Panc1 (cell line): ENCODE data around the gene LEPROT. TPM values are rescaled to one million over a fixed set of nuclear protein-coding genes. Genes with fewer than 3 reads are reported as not detected.

Source experiments
- ATAC-seq: fragments of 200-7000 bp; cut with Tn5 transposase; 2 replicates; pipeline ENCODE4 v1.9.1; 2020; ENCODE audit warnings: mild to moderate bottlenecking, moderate library complexity
- BruUV-seq: library from RNA; stranded (reverse); fragments of 400-500 nt; replicated peaks from 2 replicates; lab custom pipeline; 2021; lab: Mats Ljungman, UMichigan
- CTCF ChIA-PET: fragments of 300-600 bp; sonication (Branson Sonifier 250); formaldehyde crosslinking; loops from one replicate; lab custom pipeline; 2022; ENCODE audit warnings: antibody characterized with exemption; lab: Charles Lee
- POLR2A ChIA-PET: fragments of 300-600 bp; sonication (Branson Sonifier 250); formaldehyde crosslinking; loops from one replicate; lab custom pipeline; 2022; ENCODE audit warnings: antibody characterized with exemption; lab: Charles Lee
- DNase-seq: peaks from one replicate; pipeline ENCODE4 v3.0.0-alpha.2; 2010; ENCODE audit warnings: low read depth, low spot score
- H3K27ac ChIP-seq: 2 replicates; pipeline ENCODE4 v1.5.1; 2011; ENCODE audit warnings: mild to moderate bottlenecking, low read length, inconsistent platforms
- H3K27me3 ChIP-seq: fragments of 200-500 bp; sonication (Bioruptor generic); 2 replicates; pipeline ENCODE4 v1.6.0; 2014; ENCODE audit warnings: low read length, inconsistent platforms; ENCODE audit not compliant: control insufficient read depth, insufficient read depth
- H3K36me3 ChIP-seq: fragments of 200-500 bp; sonication (Bioruptor generic); 2 replicates; pipeline ENCODE4 v1.5.1; 2014; ENCODE audit warnings: inconsistent platforms, mild to moderate bottlenecking, low read length, moderate library complexity; ENCODE audit not compliant: control insufficient read depth, insufficient read depth
- H3K4me1 ChIP-seq: 2 replicates; pipeline ENCODE4 v1.5.1; 2011; ENCODE audit warnings: inconsistent platforms, mild to moderate bottlenecking, low read length, moderate library complexity; ENCODE audit not compliant: control insufficient read depth, insufficient read depth
- H3K4me3 ChIP-seq, 2 experiments: 2 replicates each; pipeline ENCODE4 v1.5.1; 2011 to 2012; ENCODE audit warnings: low read depth in 2 of 2, low read length in 2 of 2, mild to moderate bottlenecking in 2 of 2, inconsistent platforms in 1 of 2, moderate library complexity in 1 of 2
- H3K9me3 ChIP-seq: fragments of 200-500 bp; sonication (Bioruptor generic); 2 replicates; pipeline ENCODE4 v1.5.1; 2014; ENCODE audit warnings: low read depth, mild to moderate bottlenecking, inconsistent platforms, low read length, moderate library complexity; ENCODE audit not compliant: control insufficient read depth, insufficient read depth
- CTCF ChIP-seq: fragments of 450-650 bp; IDR thresholded peaks from 2 replicates; pipeline ENCODE4 v1.5.1; 2017; ENCODE audit warnings: mild to moderate bottlenecking
- POLR2AphosphoS5 ChIP-seq: IDR thresholded peaks from 2 replicates; pipeline ENCODE4 v1.6.1; 2012; ENCODE audit warnings: mild to moderate bottlenecking, low read depth, low read length, moderate library complexity
- REST ChIP-seq, 2 experiments: IDR thresholded peaks; 2 replicates each; pipeline ENCODE4 v1.6.1; 2011 to 2012; ENCODE audit warnings: low read depth in 2 of 2, control low read depth in 1 of 2, low read length in 1 of 2, mild to moderate bottlenecking in 1 of 2, moderate library complexity in 1 of 2; ENCODE audit not compliant: insufficient read depth in 1 of 2
- SIN3A ChIP-seq: IDR thresholded peaks from 2 replicates; pipeline ENCODE4 v1.6.1; 2012; ENCODE audit warnings: low read depth, mild to moderate bottlenecking, low read length, moderate library complexity, borderline replicate concordance; ENCODE audit not compliant: insufficient read depth
- TCF7L2 ChIP-seq: IDR thresholded peaks from 2 replicates; pipeline ENCODE4 v1.6.1; 2011; ENCODE audit warnings: mild to moderate bottlenecking, low read depth, low read length, inconsistent platforms
- in situ Hi-C: cut with HindIII; loops from 2 replicates; pipeline ENCODE4 v1.10.0; 2016; ENCODE audit warnings: low sequenced_read_pairs, low pct_unique_long_range_greater_than_20kb
- intact Hi-C: fragments of 100-400 bp; cut with micrococcal nuclease; formaldehyde crosslinking; loops from one replicate; pipeline ENCODE4 v1.10.0; 2022; ENCODE audit not compliant: unreplicated experiment
- total RNA-seq: library from RNA; stranded (reverse); gene quantifications from one replicate; pipeline ENCODE4 v1.2.1, GENCODE V29; 2021; ENCODE audit not compliant: unreplicated experiment

The LEPROT gene
- total RNA-seq, 1 experiment from 2014 or later = 53.6 TPM

- ATAC-seq (no peak), DNase-seq (no peak)
- CTCF ChIA-PET = no interaction called here
- POLR2A ChIA-PET = no interaction called here
- Histone ChIP-seq H3K4me3 (no peak overlapping the region), H3K27ac (no peak overlapping the region), H3K9me3 (no peaks in the 10 kb centered on the region), H3K4me1 (peaks cover 4% of the 10 kb centered on the region), H3K27me3 (no peaks in the 10 kb centered on the region), H3K36me3 (peaks cover 16% of the 10 kb centered on the region)
- in situ Hi-C loops (no loop called here), intact Hi-C loops (loop anchor here (10.0 kb wide), 2 partner anchors 195 to 365 kb away; no protein-coding TSS in a partner anchor)
- no TSS peak for BruUV-seq
- TF ChIP-seq REST (IDR thresholded peaks at IDR 0.05; ENCODE audit: insufficient read depth in 1 of 2, low read depth in 2 of 2, low read length in 1 of 2) = no peak
- no peak for TF ChIP-seq SIN3A
- TF ChIP-seq CTCF = no peak
- TF ChIP-seq POLR2AphosphoS5 = no peak
- TF ChIP-seq TCF7L2 = no peak
Observed at GRCh38 chr1:65429806-65430205, 9.3 kb downstream of the LEPROT start.

- POLR2A ChIA-PET = interaction anchor here (0.5 kb wide), 1 partner anchor 264 kb away, joined by 3 read pairs; no protein-coding TSS in a partner anchor
- no peak; the same call in 1 of the 2 replicates for ATAC-seq
- BruUV-seq = no TSS peak
Observed at GRCh38 chr1:65431111-65431705, 10.7 kb downstream of the LEPROT start.

More at GRCh38 chr1:65431111-65431705, 10.7 kb downstream of the LEPROT start:
- intact Hi-C loops = loop anchor here (1.0 kb wide), 1 partner anchor 256 kb away; no protein-coding TSS in a partner anchor
- Histone ChIP-seq H3K27ac (no peak overlapping the region), H3K9me3 (no peaks in the 10 kb centered on the region), H3K36me3 (peaks cover 13% of the 10 kb centered on the region), H3K27me3 (no peaks in the 10 kb centered on the region), H3K4me3 (no peak overlapping the region), H3K4me1 (no peaks in the 10 kb centered on the region)
- TF ChIP-seq POLR2AphosphoS5 (no peak), REST (IDR thresholded peaks at IDR 0.05; ENCODE audit: insufficient read depth in 1 of 2, low read depth in 2 of 2, low read length in 1 of 2) (no peak), SIN3A (no peak), CTCF (peak; percentile 64; the same call in 1 of the 2 replicates), TCF7L2 (no peak)
- DNase-seq = no peak
- in situ Hi-C loops = no loop called here
- CTCF ChIA-PET = interaction anchor here (0.6 kb wide), 1 partner anchor 36 kb away, joined by 3 read pairs; no protein-coding TSS in a partner anchor
